Measurements from ENCODE around the gene CATSPER4. TPM values are rescaled to one million over a fixed set of nuclear protein-coding genes. Genes with fewer than 3 reads are reported as not detected.

Gene CATSPER4
- total and polyA plus RNA-seq, 2 of the 13 experiments (the other 11 are each of a cell fraction or from before 2014, with no cell fraction given): not detected

DNA sequence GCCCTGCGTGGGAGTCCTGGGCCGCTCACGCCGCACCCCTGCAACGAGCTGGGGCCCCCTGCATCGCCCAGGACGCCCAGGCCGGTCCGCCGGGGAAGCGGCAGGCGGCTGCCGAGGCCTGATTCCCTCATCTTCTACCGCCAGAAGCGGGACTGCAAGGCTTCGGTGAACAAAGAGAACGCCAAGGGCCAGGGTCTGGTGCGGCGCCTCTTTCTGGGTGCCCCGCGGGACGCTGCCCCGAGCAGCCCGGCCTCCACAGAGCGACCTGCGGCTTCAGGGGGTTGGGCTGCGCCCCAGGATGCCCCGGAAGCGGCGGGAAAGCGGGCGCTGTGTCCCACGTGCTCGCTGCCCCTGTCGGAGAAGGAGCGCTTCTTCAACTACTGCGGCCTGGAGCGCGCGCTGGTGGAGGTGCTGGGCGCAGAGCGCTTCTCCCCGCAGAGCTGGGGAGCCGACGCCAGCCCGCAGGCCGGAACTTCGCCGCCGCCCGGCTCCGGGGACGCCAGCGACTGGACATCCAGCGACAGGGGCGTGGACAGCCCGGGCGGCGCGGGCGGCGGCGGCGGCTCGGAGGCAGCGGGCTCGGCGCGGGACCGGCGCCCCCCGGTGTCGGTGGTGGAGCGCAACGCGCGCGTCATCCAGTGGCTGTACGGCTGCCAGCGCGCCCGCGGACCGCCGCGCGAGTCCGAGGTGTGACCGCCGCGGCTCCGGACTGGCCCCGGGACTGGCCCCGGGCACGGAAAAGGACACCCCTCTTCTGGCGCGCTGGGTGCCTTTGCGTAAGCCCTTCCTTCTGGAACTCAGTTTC, 28.8 kb upstream of the CATSPER4 start (continued):
- TF ChIP-seq, protein P1, sequence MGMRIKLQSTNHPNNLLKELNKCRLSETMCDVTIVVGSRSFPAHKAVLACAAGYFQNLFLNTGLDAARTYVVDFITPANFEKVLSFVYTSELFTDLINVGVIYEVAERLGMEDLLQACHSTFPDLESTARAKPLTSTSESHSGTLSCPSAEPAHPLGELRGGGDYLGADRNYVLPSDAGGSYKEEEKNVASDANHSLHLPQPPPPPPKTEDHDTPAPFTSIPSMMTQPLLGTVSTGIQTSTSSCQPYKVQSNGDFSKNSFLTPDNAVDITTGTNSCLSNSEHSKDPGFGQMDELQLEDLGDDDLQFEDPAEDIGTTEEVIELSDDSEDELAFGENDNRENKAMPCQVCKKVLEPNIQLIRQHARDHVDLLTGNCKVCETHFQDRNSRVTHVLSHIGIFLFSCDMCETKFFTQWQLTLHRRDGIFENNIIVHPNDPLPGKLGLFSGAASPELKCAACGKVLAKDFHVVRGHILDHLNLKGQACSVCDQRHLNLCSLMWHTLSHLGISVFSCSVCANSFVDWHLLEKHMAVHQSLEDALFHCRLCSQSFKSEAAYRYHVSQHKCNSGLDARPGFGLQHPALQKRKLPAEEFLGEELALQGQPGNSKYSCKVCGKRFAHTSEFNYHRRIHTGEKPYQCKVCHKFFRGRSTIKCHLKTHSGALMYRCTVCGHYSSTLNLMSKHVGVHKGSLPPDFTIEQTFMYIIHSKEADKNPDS (CRISPR knock-in tag; IDR thresholded peaks at IDR 0.05): 0 out of 2 replicates have a peak, but pooled peaks have one; percentile 23
- TF ChIP-seq ARNT2 (CRISPR knock-in tag; IDR thresholded peaks at IDR 0.05; ENCODE audit: low read depth): peak; percentile 57; the same call in 1 of the 2 replicates
- TF ChIP-seq NRL (CRISPR knock-in tag; IDR thresholded peaks at IDR 0.05; ENCODE audit: borderline replicate concordance): 0 out of 2 replicates have a peak, but pooled peaks have one; percentile 54
- no peak for TF ChIP-seq MED1 (CRISPR knock-in tag; IDR thresholded peaks at IDR 0.05)
- TF ChIP-seq, protein P2, sequence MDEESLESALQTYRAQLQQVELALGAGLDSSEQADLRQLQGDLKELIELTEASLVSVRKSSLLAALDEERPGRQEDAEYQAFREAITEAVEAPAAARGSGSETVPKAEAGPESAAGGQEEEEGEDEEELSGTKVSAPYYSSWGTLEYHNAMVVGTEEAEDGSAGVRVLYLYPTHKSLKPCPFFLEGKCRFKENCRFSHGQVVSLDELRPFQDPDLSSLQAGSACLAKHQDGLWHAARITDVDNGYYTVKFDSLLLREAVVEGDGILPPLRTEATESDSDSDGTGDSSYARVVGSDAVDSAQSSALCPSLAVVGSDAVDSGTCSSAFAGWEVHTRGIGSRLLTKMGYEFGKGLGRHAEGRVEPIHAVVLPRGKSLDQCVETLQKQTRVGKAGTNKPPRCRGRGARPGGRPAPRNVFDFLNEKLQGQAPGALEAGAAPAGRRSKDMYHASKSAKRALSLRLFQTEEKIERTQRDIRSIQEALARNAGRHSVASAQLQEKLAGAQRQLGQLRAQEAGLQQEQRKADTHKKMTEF (CRISPR knock-in tag; IDR thresholded peaks at IDR 0.05): peak; percentile 23; the same call in 1 of the 2 replicates
- 0 out of 2 replicates have a peak, but pooled peaks have one; percentile 35 for TF ChIP-seq ZNF841 (CRISPR knock-in tag; IDR thresholded peaks at IDR 0.05; ENCODE audit: borderline replicate concordance)
- 0 out of 2 replicates have a peak, but pooled peaks have one; percentile 14 for TF ChIP-seq ZNF589 (CRISPR knock-in tag; conservative IDR thresholded peaks at IDR 0.05)
- TF ChIP-seq, protein P3, sequence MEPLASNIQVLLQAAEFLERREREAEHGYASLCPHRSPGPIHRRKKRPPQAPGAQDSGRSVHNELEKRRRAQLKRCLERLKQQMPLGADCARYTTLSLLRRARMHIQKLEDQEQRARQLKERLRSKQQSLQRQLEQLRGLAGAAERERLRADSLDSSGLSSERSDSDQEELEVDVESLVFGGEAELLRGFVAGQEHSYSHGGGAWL (CRISPR knock-in tag; IDR thresholded peaks at IDR 0.05): peak; percentile 46; the same call in 1 of the 2 replicates
- TF ChIP-seq, protein P4, sequence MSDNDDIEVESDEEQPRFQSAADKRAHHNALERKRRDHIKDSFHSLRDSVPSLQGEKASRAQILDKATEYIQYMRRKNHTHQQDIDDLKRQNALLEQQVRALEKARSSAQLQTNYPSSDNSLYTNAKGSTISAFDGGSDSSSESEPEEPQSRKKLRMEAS (IDR thresholded peaks at IDR 0.05): peak; percentile 90
- 0 out of 2 replicates have a peak, but pooled peaks have one; percentile 37 for TF ChIP-seq ZNF703 (CRISPR knock-in tag; IDR thresholded peaks at IDR 0.05; ENCODE audit: borderline replicate concordance)
- TF ChIP-seq, protein P5, sequence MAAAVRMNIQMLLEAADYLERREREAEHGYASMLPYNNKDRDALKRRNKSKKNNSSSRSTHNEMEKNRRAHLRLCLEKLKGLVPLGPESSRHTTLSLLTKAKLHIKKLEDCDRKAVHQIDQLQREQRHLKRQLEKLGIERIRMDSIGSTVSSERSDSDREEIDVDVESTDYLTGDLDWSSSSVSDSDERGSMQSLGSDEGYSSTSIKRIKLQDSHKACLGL (CRISPR knock-in tag; IDR thresholded peaks at IDR 0.05): peak; percentile 79
- peak; percentile 65 for TF ChIP-seq HNRNPLL (IDR thresholded peaks at IDR 0.05; ENCODE audit: low read depth, low read length, poor library complexity, severe bottlenecking)
- TF ChIP-seq, protein P6, sequence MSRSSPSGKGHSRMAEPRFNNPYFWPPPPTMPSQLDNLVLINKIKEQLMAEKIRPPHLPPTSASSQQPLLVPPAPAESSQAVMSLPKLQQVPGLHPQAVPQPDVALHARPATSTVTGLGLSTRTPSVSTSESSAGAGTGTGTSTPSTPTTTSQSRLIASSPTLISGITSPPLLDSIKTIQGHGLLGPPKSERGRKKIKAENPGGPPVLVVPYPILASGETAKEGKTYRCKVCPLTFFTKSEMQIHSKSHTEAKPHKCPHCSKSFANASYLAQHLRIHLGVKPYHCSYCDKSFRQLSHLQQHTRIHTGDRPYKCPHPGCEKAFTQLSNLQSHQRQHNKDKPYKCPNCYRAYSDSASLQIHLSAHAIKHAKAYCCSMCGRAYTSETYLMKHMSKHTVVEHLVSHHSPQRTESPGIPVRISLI (CRISPR knock-in tag; IDR thresholded peaks at IDR 0.05; ENCODE audit: borderline replicate concordance): no peak
- no peak for TF ChIP-seq AGO2 (optimal IDR thresholded peaks at IDR 0.05; ENCODE audit: low read depth, low read length)
- TF ChIP-seq SAP130 (CRISPR knock-in tag; IDR thresholded peaks at IDR 0.05; ENCODE audit: low read depth): 0 out of 2 replicates have a peak, but pooled peaks have one; percentile 16
- TF ChIP-seq ETV5 (CRISPR knock-in tag; IDR thresholded peaks at IDR 0.05; ENCODE audit: borderline replicate concordance): peak; percentile 15; the same call in 1 of the 2 replicates
- TF ChIP-seq RAD21 (CRISPR knock-in tag; IDR thresholded peaks at IDR 0.05): 0 out of 2 replicates have a peak, but pooled peaks have one; percentile 34
- TF ChIP-seq NFKB2 (CRISPR knock-in tag; IDR thresholded peaks at IDR 0.05; ENCODE audit: borderline replicate concordance): peak; percentile 39; the same call in 1 of the 2 replicates
- TF ChIP-seq, protein P7, sequence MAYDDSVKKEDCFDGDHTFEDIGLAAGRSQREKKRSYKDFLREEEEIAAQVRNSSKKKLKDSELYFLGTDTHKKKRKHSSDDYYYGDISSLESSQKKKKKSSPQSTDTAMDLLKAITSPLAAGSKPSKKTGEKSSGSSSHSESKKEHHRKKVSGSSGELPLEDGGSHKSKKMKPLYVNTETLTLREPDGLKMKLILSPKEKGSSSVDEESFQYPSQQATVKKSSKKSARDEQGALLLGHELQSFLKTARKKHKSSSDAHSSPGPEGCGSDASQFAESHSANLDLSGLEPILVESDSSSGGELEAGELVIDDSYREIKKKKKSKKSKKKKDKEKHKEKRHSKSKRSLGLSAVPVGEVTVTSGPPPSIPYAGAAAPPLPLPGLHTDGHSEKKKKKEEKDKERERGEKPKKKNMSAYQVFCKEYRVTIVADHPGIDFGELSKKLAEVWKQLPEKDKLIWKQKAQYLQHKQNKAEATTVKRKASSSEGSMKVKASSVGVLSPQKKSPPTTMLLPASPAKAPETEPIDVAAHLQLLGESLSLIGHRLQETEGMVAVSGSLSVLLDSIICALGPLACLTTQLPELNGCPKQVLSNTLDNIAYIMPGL (CRISPR knock-in tag; IDR thresholded peaks at IDR 0.05; ENCODE audit: borderline replicate concordance in 1 of 2, low read depth in 1 of 2): 0 out of 4 replicates have a peak, but pooled peaks of 1 of the 2 experiments have one; percentile 38
